ENCODE measurements around the gene HDDC2.

The HDDC2 gene

GRCh38 chr6:125231574-125232343 is 70.0 kb downstream of the HDDC2 start:
- DNase-seq, result no peak

DNA sequence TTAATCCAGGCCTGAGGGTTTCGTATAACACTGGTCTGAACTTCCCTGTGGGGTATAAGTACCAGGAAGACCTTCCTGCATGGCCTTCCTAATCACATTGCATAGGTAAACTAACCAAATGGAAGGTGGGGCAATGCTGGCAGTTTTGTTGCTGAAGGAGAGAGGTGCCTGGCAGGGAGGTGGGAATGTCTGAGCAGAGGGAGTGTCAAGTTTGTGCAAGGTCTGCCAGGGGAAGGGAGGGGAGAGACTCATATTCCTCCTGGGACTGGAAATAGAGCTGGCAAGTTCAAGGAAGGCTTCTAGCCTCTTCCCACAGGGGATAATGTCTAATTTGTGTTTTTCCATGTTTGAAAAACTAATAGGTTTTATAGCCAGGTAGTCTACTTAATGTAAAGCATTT is 70.6 kb downstream of the HDDC2 start:
- no peak for DNase-seq

GRCh38 chr6:125230674-125231073 is 71.1 kb downstream of the HDDC2 start:
- no peak for DNase-seq

DNA sequence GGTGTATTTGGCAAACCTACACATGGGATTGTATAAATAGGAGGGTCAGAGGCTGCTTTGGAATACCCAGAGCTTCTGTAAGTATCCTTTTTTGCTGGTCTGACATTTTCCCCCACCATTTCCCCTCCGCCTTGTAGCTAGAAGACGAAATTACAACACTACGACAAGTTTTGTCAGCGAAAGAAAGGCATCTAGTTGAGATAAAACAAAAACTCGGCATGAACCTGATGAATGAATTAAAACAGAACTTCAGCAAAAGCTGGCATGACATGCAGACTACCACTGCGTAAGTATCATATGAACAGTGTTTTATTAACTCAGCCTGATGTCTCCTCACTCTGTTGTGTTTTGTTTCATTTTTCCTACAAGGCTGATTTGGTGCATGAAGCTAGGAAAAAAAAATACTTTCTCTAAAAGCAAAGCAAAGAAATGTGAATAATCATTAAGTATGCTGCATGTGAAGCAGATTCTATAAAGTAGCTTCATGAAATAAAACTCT is 72.7 kb downstream of the HDDC2 start:
- DNase-seq, result no peak

GRCh38 chr6:125227244-125227643 is 74.5 kb downstream of the HDDC2 start:
- no peak for DNase-seq
